GM10847 (cell line): Measurements from ENCODE around the gene TMA7B.

Source experiments
- POLR2A ChIP-seq: IDR thresholded peaks from 2 replicates; pipeline ENCODE4 v1.6.1; 2011; ENCODE audit not compliant: insufficient read length; ENCODE audit errors: extremely low read depth

Gene TMA7B

GRCh38 chr22:39983346-39983745 lies 23.1 kb downstream of the TMA7B start:
- TF ChIP-seq POLR2A = no peak

GRCh38 chr22:39984006-39984405 lies 23.8 kb downstream of the TMA7B start:
- no peak for TF ChIP-seq POLR2A

GRCh38 chr22:39984746-39985145 lies 24.5 kb downstream of the TMA7B start:
- TF ChIP-seq POLR2A = no peak

GRCh38 chr22:39985383-39986035 lies 25.3 kb downstream of the TMA7B start:
- no peak for TF ChIP-seq POLR2A

- TF ChIP-seq POLR2A = no peak
Observed at GRCh38 chr22:39988386-39989114, 28.4 kb downstream of the TMA7B start.

- TF ChIP-seq POLR2A = no peak
Observed at GRCh38 chr22:39989633-39990032, 29.4 kb downstream of the TMA7B start.

GRCh38 chr22:39990686-39991085 lies 30.5 kb downstream of the TMA7B start:
- TF ChIP-seq POLR2A = no peak

GRCh38 chr22:39991159-39991860 lies 31.1 kb downstream of the TMA7B start:
- no peak for TF ChIP-seq POLR2A

- no peak for TF ChIP-seq POLR2A
Observed at GRCh38 chr22:39992088-39992826, 32.1 kb downstream of the TMA7B start.

GRCh38 chr22:39994041-39994565 lies 33.9 kb downstream of the TMA7B start:
- no peak for TF ChIP-seq POLR2A

GRCh38 chr22:39994566-39995392 lies 34.6 kb downstream of the TMA7B start, which contains the start of gene FAM83F:
Gene FAM83F (plus strand): TSS chr22:39994954. CDS start chr22:39995043, 89 bp downstream.
- no peak for TF ChIP-seq POLR2A

GRCh38 chr22:39995393-39996252 lies 35.4 kb downstream of the TMA7B start:
- TF ChIP-seq POLR2A = no peak

GRCh38 chr22:39996732-39997131 lies 36.5 kb downstream of the TMA7B start:
- no peak for TF ChIP-seq POLR2A

GRCh38 chr22:39997421-39997820 lies 37.2 kb downstream of the TMA7B start:
- no peak for TF ChIP-seq POLR2A
